IMR-90 (cell line): ENCODE results near the gene PPP1CA.

Experiments
- CEBPB ChIP-seq: IDR thresholded peaks from 2 replicates; pipeline ENCODE4 v1.6.1; 2012; ENCODE audit warnings: low read depth, low read length, improper control_type of control experiment
- CHD1 ChIP-seq: IDR thresholded peaks from 2 replicates; pipeline ENCODE4 v1.6.1; 2012; ENCODE audit warnings: low read depth, low read length, improper control_type of control experiment
- CTCF ChIP-seq: conservative IDR thresholded peaks from 2 replicates; pipeline ENCODE4 v1.5.1; 2012; ENCODE audit warnings: mild to moderate bottlenecking, low read depth, low read length, improper control_type of control experiment
- FOS ChIP-seq: fragments of 150-350 bp; IDR thresholded peaks from 2 replicates; pipeline ENCODE4 v1.6.1; 2016; ENCODE audit warnings: low read depth, low read length
- MAFK ChIP-seq: IDR thresholded peaks from 2 replicates; pipeline ENCODE4 v1.6.1; 2012; ENCODE audit warnings: low read depth, low read length, improper control_type of control experiment
- MAZ ChIP-seq: IDR thresholded peaks from 2 replicates; pipeline ENCODE4 v1.6.1; 2012; ENCODE audit warnings: low read depth, mild to moderate bottlenecking, low read length, improper control_type of control experiment, moderate library complexity, borderline replicate concordance
- MXI1 ChIP-seq: IDR thresholded peaks from 2 replicates; pipeline ENCODE4 v1.6.1; 2012; ENCODE audit warnings: low read depth, mild to moderate bottlenecking, low read length, moderate library complexity, borderline replicate concordance
- POLR2A ChIP-seq: IDR thresholded peaks from 2 replicates; pipeline ENCODE4 v1.6.1; 2012; ENCODE audit warnings: mild to moderate bottlenecking, low read depth, low read length
- RAD21 ChIP-seq: IDR thresholded peaks from 2 replicates; pipeline ENCODE4 v1.6.1; 2012; ENCODE audit warnings: low read length, improper control_type of control experiment
- RCOR1 ChIP-seq: IDR thresholded peaks from 2 replicates; pipeline ENCODE4 v1.6.1; 2012; ENCODE audit warnings: mild to moderate bottlenecking, low read length, improper control_type of control experiment; ENCODE audit not compliant: insufficient replicate concordance
- RFX5 ChIP-seq: IDR thresholded peaks from 2 replicates; pipeline ENCODE4 v1.8.0; 2012; ENCODE audit warnings: low read depth, mild to moderate bottlenecking, low read length, moderate library complexity
- SMC3 ChIP-seq: fragments of 150-350 bp; IDR thresholded peaks from 2 replicates; pipeline ENCODE4 v1.6.1; 2016; ENCODE audit warnings: low read depth, mild to moderate bottlenecking, antibody characterized with exemption, low read length, moderate library complexity
- TF ChIP-seq, protein P1 (sequence below): fragments of 150-350 bp; IDR thresholded peaks from 2 replicates; pipeline ENCODE4 v1.6.1; 2016; ENCODE audit warnings: low read depth, mild to moderate bottlenecking, low read length, moderate library complexity, borderline replicate concordance
- TF ChIP-seq, protein P2 (sequence below): fragments of 150-350 bp; IDR thresholded peaks from 2 replicates; pipeline ENCODE4 v1.6.1; 2017; ENCODE audit warnings: mild to moderate bottlenecking, antibody characterized with exemption, low read length, low read depth

- TF ChIP-seq CTCF (no peak), POLR2A (no peak), CHD1 (no peak), FOS (no peak), CEBPB (no peak), RFX5 (no peak), SMC3 (no peak), RCOR1 (no peak), MXI1 (no peak), RAD21 (no peak), MAFK (no peak), MAZ (no peak)
- TF ChIP-seq, protein P1, sequence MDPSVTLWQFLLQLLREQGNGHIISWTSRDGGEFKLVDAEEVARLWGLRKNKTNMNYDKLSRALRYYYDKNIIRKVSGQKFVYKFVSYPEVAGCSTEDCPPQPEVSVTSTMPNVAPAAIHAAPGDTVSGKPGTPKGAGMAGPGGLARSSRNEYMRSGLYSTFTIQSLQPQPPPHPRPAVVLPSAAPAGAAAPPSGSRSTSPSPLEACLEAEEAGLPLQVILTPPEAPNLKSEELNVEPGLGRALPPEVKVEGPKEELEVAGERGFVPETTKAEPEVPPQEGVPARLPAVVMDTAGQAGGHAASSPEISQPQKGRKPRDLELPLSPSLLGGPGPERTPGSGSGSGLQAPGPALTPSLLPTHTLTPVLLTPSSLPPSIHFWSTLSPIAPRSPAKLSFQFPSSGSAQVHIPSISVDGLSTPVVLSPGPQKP = no peak
- TF ChIP-seq, protein P2, sequence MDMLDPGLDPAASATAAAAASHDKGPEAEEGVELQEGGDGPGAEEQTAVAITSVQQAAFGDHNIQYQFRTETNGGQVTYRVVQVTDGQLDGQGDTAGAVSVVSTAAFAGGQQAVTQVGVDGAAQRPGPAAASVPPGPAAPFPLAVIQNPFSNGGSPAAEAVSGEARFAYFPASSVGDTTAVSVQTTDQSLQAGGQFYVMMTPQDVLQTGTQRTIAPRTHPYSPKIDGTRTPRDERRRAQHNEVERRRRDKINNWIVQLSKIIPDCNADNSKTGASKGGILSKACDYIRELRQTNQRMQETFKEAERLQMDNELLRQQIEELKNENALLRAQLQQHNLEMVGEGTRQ = no peak
These were observed 9.4 kb downstream of the PPP1CA start for GRCh38 chr11:67392183-67392715.
